ENCODE results near the gene PLEKHA3.
A peak's percentile ranks its signal among the peaks of the same experiment; 100 is the strongest.
"Not testable (repeated sequence)": the region's sequence is repeated elsewhere in the genome, so short reads cannot be mapped to it uniquely, and the experiment has no call there.

Gene PLEKHA3

GRCh38 chr2:178522950-178523595 lies 42.8 kb downstream of the PLEKHA3 start:
- Mint-ChIP-seq H3K4me3 (peak overlapping the region; percentile 84), H3K27ac (peak overlapping the region; percentile 86), H3K27me3 (no peaks in the 10 kb centered on the region), H3K9me3 (no peaks in the 10 kb centered on the region), H3K4me1 (ENCODE audit: low read depth) (peaks cover 25% of the 10 kb centered on the region), H3K36me3 (ENCODE audit: low read depth) (peaks cover 29% of the 10 kb centered on the region)
- intact Hi-C loops (cut with micrococcal nuclease) = loop anchor here (2.0 kb wide), 2 partner anchors 42 to 72 kb away; partner anchors contain the start of genes PJVK, PLEKHA3 and PRKRA

GRCh38 chr2:178523596-178524134 lies 43.4 kb downstream of the PLEKHA3 start:
- no peaks in the 10 kb centered on the region for H3K9me3 Mint-ChIP-seq
- peak overlapping the region; percentile 84 for H3K4me3 Mint-ChIP-seq
- H3K36me3 Mint-ChIP-seq (ENCODE audit: low read depth) = peaks cover 23% of the 10 kb centered on the region
- H3K27ac Mint-ChIP-seq = peak overlapping the region; percentile 86
- H3K27me3 Mint-ChIP-seq = no peaks in the 10 kb centered on the region
- peaks cover 30% of the 10 kb centered on the region for H3K4me1 Mint-ChIP-seq (ENCODE audit: low read depth)
- intact Hi-C loops (cut with micrococcal nuclease) = loop anchor here (2.0 kb wide), 2 partner anchors 43 to 73 kb away; partner anchors contain the start of genes PJVK, PLEKHA3 and PRKRA

GRCh38 chr2:178525010-178525409 lies 44.8 kb downstream of the PLEKHA3 start:
- H3K27ac Mint-ChIP-seq; intact Hi-C loops (cut with micrococcal nuclease); H3K4me3 Mint-ChIP-seq; H3K9me3 Mint-ChIP-seq; H3K27me3 Mint-ChIP-seq: not testable (repeated sequence)
- H3K36me3 Mint-ChIP-seq (ENCODE audit: low read depth) = peaks cover 20% of the 10 kb centered on the region
- peaks cover 37% of the 10 kb centered on the region for H3K4me1 Mint-ChIP-seq (ENCODE audit: low read depth)

- Mint-ChIP-seq H3K4me1 (ENCODE audit: low read depth) (peaks cover 40% of the 10 kb centered on the region), H3K36me3 (ENCODE audit: low read depth) (peaks cover 20% of the 10 kb centered on the region), H3K4me3 (peak overlapping the region; percentile 2)
- H3K9me3 Mint-ChIP-seq; H3K27me3 Mint-ChIP-seq; H3K27ac Mint-ChIP-seq; intact Hi-C loops (cut with micrococcal nuclease): not testable (repeated sequence)
Observed at GRCh38 chr2:178525460-178525859, 45.2 kb downstream of the PLEKHA3 start.

GRCh38 chr2:178526256-178526655 lies 46.0 kb downstream of the PLEKHA3 start:
- Mint-ChIP-seq H3K4me3 (no peak overlapping the region), H3K9me3 (no peaks in the 10 kb centered on the region), H3K27ac (no peak overlapping the region), H3K27me3 (no peaks in the 10 kb centered on the region), H3K36me3 (ENCODE audit: low read depth) (peaks cover 20% of the 10 kb centered on the region), H3K4me1 (ENCODE audit: low read depth) (peaks cover 48% of the 10 kb centered on the region)
- intact Hi-C loops (cut with micrococcal nuclease) = no loop called here

- Mint-ChIP-seq H3K4me1 (ENCODE audit: low read depth) (peaks cover 61% of the 10 kb centered on the region), H3K27ac (peak overlapping the region; percentile 68), H3K27me3 (no peaks in the 10 kb centered on the region), H3K4me3 (no peak overlapping the region), H3K9me3 (no peaks in the 10 kb centered on the region), H3K36me3 (ENCODE audit: low read depth) (peaks cover 25% of the 10 kb centered on the region)
- intact Hi-C loops (cut with micrococcal nuclease) = no loop called here
Observed at GRCh38 chr2:178527592-178527991, 47.3 kb downstream of the PLEKHA3 start.

GRCh38 chr2:178528647-178529046 lies 48.4 kb downstream of the PLEKHA3 start:
- Mint-ChIP-seq H3K27ac (peak overlapping the region; percentile 68), H3K4me1 (ENCODE audit: low read depth) (peaks cover 66% of the 10 kb centered on the region), H3K4me3 (no peak overlapping the region)

GRCh38 chr2:178529194-178529593 lies 48.9 kb downstream of the PLEKHA3 start:
- H3K9me3 Mint-ChIP-seq = no peaks in the 10 kb centered on the region
- H3K4me3 Mint-ChIP-seq = no peak overlapping the region
- H3K36me3 Mint-ChIP-seq (ENCODE audit: low read depth) = peaks cover 28% of the 10 kb centered on the region
- H3K27me3 Mint-ChIP-seq = no peaks in the 10 kb centered on the region
- intact Hi-C loops (cut with micrococcal nuclease) = no loop called here
- H3K4me1 Mint-ChIP-seq (ENCODE audit: low read depth) = peaks cover 65% of the 10 kb centered on the region
- peak overlapping the region; percentile 68 for H3K27ac Mint-ChIP-seq

More at GRCh38 chr2:178528647-178529046, 48.4 kb downstream of the PLEKHA3 start:
- Mint-ChIP-seq H3K36me3 (ENCODE audit: low read depth) (peaks cover 26% of the 10 kb centered on the region), H3K27me3 (no peaks in the 10 kb centered on the region), H3K9me3 (no peaks in the 10 kb centered on the region)
- intact Hi-C loops (cut with micrococcal nuclease) = no loop called here

- Mint-ChIP-seq H3K27ac (peak overlapping the region; percentile 98), H3K4me1 (ENCODE audit: low read depth) (peaks cover 64% of the 10 kb centered on the region), H3K9me3 (no peaks in the 10 kb centered on the region), H3K27me3 (no peaks in the 10 kb centered on the region), H3K36me3 (ENCODE audit: low read depth) (peaks cover 37% of the 10 kb centered on the region), H3K4me3 (peak overlapping the region; percentile 71)
- intact Hi-C loops (cut with micrococcal nuclease) = loop anchor here (2.0 kb wide), 1 partner anchor 49 kb away; the partner anchor contains the start of gene PLEKHA3
Observed at GRCh38 chr2:178530131-178530530, 49.9 kb downstream of the PLEKHA3 start.

GRCh38 chr2:178530625-178531142 lies 50.4 kb downstream of the PLEKHA3 start:
- Mint-ChIP-seq H3K27ac (peak overlapping the region; percentile 98), H3K27me3 (no peaks in the 10 kb centered on the region), H3K4me3 (peak overlapping the region; percentile 71), H3K36me3 (ENCODE audit: low read depth) (peaks cover 43% of the 10 kb centered on the region), H3K4me1 (ENCODE audit: low read depth) (peaks cover 60% of the 10 kb centered on the region), H3K9me3 (no peaks in the 10 kb centered on the region)
- intact Hi-C loops (cut with micrococcal nuclease) = loop anchor here (2.0 kb wide), 1 partner anchor 50 kb away; the partner anchor contains the start of gene PLEKHA3

- Mint-ChIP-seq H3K4me3 (peak overlapping the region; percentile 71), H3K4me1 (ENCODE audit: low read depth) (peaks cover 56% of the 10 kb centered on the region), H3K9me3 (no peaks in the 10 kb centered on the region), H3K36me3 (ENCODE audit: low read depth) (peaks cover 48% of the 10 kb centered on the region), H3K27me3 (no peaks in the 10 kb centered on the region), H3K27ac (peak overlapping the region; percentile 98)
- intact Hi-C loops (cut with micrococcal nuclease) = loop anchor here (2.0 kb wide), 1 partner anchor 50 kb away; the partner anchor contains the start of gene PLEKHA3
Observed at GRCh38 chr2:178531168-178531567, 50.9 kb downstream of the PLEKHA3 start.

GRCh38 chr2:178536037-178536436 lies 55.8 kb downstream of the PLEKHA3 start:
- Mint-ChIP-seq H3K9me3 (no peaks in the 10 kb centered on the region), H3K36me3 (ENCODE audit: low read depth) (peaks cover 94% of the 10 kb centered on the region), H3K27ac (no peak overlapping the region), H3K4me3 (no peak overlapping the region), H3K27me3 (no peaks in the 10 kb centered on the region), H3K4me1 (ENCODE audit: low read depth) (peaks cover 28% of the 10 kb centered on the region)
- intact Hi-C loops (cut with micrococcal nuclease) = no loop called here

- Mint-ChIP-seq H3K36me3 (ENCODE audit: low read depth) (peaks cover 93% of the 10 kb centered on the region), H3K4me1 (ENCODE audit: low read depth) (no peaks in the 10 kb centered on the region), H3K27me3 (no peaks in the 10 kb centered on the region), H3K4me3 (no peak overlapping the region), H3K9me3 (peaks cover under 1% of the 10 kb centered on the region), H3K27ac (no peak overlapping the region)
- intact Hi-C loops (cut with micrococcal nuclease) = no loop called here
Observed at GRCh38 chr2:178542161-178542560, 61.9 kb downstream of the PLEKHA3 start.

- peaks cover 4% of the 10 kb centered on the region for H3K9me3 Mint-ChIP-seq
- H3K36me3 Mint-ChIP-seq (ENCODE audit: low read depth) = peaks cover 93% of the 10 kb centered on the region
- H3K27ac Mint-ChIP-seq = no peak overlapping the region
- H3K4me3 Mint-ChIP-seq = no peak overlapping the region
- intact Hi-C loops (cut with micrococcal nuclease) = no loop called here
- no peaks in the 10 kb centered on the region for H3K4me1 Mint-ChIP-seq (ENCODE audit: low read depth)
- no peaks in the 10 kb centered on the region for H3K27me3 Mint-ChIP-seq
Observed at GRCh38 chr2:178542569-178542968, 62.3 kb downstream of the PLEKHA3 start.

Measured in dendritic cell treated with granulocyte-macrophage colony-stimulating factor and Interleukin-4, amounts not matched to agents 40 ng/mL and 50 ng/mL, for 4 days (primary cell).